8988T (cell line): Measurements from ENCODE around the gene ANO9.
"Not testable (repeated sequence)": the region's sequence is repeated elsewhere in the genome, so short reads cannot be mapped to it uniquely, and the experiment has no call there.

ENCODE experiments used
- DNase-seq: peaks from one replicate; pipeline ENCODE4 v3.0.0; 2011

ANO9 gene

DNA sequence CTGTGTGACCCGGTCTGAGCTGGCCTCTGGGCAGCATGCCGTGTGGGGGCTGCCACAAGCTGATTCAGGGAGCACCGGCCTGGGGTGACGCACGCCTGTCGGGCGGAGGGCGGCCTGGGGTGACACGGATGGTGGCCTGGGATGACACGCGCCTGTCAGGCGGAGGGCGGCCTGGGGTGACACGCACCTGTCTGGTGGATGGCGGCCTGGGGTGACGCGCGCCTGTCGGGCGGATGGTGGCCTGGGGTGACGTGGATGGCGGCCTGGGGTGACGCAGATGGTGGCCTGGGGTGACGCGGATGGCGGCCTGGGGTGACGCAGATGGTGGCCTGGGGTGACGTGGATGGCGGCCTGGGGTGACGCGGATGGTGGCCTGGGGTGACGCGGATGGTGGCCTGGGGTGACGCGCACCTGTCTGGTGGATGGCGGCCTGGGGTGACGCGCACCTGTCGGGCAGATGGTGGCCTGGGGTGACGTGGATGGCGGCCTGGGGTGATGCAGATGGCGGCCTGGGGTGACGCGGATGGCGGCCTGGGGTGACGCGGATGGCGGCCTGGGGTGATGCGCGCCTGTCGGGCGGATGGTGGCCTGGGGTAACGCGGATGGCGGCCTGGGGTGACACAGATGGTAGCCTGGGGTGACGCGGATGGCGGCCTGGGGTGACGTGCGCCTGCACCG is 29.8 kb upstream of the ANO9 start:
- no peak for DNase-seq

DNA sequence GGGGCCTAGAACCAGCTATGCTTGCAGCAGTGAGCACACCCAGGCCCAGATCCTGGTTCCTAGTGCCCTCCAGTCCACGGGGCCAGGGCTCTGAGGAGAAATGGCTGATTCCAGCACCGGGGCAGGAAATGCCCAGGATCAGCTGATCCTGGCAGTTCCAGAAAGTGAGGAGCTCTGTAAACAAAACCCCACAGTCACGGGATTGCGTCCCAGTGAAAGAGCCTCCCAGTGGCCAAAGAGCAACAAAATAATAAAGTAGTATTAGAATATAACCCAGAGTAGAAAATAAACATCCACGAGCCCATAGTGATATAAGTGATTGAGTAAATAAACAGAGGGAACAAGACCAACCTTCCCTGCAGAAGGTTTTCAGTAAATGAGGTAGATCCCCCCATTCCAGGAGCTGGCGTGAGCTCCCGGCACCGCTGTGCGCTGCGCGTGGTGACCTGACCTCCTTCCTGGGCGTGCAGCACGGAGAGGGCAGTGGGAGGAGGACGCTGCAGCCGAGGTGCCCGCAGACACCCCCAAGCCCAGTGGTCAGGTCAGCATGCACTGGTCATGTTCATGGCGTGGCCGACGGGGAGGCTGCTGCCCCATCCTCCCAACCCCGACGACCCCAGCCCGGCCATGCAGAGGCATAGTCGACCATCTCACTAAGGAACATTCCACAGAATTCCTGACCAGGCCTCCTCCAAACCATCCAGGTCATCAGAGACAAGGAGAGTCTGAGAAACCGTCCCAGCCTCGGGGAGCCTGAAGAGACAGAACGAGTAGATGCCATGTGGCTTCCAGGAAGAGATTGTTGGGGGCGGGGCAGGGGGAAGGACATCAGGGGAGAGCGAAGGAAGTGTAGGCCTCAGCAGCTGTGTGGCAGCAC is 28.1 kb upstream of the ANO9 start:
- DNase-seq, result no peak

DNA sequence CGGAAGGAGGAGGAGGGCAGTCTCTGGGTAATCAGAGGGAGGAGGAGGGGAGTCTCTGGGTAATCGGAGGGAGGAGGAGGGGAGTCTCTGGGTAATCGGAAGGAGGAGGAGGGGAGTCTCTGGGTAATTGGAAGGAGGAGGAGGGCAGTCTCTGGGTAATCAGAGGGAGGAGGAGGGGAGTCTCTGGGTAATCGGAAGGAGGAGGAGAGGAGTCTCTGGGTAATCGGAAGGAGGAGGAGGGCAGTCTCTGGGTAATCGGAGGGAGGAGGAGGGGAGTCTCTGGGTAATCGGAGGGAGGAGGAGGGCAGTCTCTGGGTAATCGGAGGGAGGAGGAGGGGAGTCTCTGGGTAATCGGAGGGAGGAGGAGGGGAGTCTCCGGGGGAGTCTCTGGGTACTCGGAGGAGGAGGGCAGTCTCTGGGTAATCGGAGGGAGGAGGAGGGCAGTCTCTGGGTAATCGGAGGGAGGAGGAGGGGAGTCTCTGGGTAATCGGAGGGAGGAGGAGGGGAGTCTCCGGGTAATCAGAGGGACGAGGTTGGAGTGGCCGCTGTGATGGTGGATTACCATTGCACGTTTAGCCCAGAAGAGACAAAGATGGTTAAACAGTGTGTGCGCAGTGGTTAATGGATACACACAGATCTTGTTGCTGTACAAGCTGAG is 27.3 kb upstream of the ANO9 start:
- not testable (repeated sequence) for DNase-seq

- DNase-seq, result no peak
Measured at GRCh38 chr11:468493-468892, 26.7 kb upstream of the ANO9 start.

- DNase-seq, result no peak
Measured at GRCh38 chr11:468036-468435, 26.2 kb upstream of the ANO9 start.

- DNase-seq, result no peak
Measured at GRCh38 chr11:465896-466530, 24.2 kb upstream of the ANO9 start.

GRCh38 chr11:464316-464715 is 22.5 kb upstream of the ANO9 start:
- no peak for DNase-seq

DNA sequence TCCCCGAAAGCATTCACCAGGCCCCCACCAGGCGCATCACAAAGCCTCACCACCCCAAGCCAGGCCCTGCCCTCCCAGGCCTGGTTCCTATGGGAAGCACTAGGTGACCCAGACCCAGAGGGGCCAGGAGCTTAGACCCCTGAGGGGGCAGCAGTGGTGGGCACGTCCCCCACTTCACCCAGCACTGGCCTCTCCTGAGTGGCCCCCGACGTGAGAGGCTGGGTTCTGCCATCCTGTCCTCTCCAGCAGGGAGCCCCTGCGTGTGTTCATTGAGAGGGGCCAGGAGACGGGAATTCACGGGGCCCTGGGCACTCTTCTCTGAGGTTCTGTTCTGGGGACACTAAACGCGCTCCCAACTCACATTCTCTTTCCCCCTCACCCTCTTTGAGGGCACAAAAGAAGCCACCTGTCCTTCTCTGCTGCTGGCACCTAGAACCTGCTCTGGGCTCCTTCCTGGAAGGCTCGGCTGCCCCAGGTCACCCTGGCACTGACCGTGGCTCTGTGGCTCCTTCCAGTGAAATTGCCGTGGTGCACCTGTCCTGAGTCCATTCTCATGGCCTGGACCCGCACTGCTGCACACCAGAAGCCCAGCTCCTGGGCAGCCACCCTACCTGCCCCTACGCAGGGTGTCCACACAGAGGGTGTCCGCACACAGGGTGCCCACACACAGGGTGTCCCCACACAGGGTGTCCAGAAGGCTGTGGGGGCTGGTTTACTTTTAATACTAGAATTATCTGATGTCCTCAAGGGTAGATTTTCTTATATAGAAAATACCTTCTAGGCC is 20.5 kb upstream of the ANO9 start:
- no peak for DNase-seq

GRCh38 chr11:461626-462025 is 19.8 kb upstream of the ANO9 start:
- DNase-seq, result no peak

DNA sequence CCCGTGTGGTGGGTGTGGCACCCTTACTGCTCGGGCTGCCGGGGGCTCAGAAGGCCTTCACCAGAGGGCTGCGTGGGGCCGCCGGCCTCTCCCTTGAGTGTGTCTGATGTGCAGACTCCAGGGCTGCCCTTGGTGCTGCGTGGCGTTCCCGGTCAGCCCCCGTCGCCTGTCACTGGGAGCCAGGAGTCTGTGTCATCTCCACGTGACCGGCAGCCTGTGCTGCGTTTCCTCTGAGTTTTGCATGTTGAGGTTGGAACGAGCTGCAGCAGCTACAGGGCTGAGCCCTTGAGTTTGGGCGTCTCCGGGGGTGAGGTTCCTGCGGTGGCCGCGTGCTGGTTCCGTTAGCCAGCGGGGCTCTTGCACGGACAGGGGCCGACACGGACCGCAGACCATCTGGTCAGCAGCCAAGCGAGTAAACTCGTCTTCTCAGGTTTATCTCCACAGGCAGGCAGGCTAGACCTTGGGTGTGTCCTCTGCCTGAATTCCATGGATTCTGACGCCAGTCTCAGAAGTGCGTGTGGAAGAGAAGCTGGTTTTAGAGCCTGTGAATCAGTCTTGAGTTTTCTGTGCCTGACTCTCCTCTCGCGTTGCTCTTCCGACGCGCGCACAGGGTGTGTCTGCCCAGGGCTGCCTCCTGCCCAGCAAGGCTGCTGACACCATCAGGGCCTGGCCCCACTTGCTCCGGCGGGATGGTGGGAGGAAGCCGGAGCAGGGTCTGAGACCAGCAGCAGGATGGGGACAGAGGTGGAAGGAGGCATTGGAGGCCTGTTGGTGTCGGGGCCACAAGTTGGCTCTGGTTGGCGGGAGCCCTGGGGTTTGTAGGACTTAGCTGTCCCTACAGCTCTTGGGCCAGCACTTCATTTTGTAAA is 18.8 kb upstream of the ANO9 start:
- DNase-seq, result no peak

GRCh38 chr11:459511-460220 is 17.9 kb upstream of the ANO9 start:
- no peak for DNase-seq

GRCh38 chr11:457111-457760 is 15.4 kb upstream of the ANO9 start:
- no peak for DNase-seq

- DNase-seq, result no peak
Measured at GRCh38 chr11:456533-456932, 14.7 kb upstream of the ANO9 start.

- DNase-seq, result no peak
Measured at GRCh38 chr11:455566-456147, 13.8 kb upstream of the ANO9 start.

DNA sequence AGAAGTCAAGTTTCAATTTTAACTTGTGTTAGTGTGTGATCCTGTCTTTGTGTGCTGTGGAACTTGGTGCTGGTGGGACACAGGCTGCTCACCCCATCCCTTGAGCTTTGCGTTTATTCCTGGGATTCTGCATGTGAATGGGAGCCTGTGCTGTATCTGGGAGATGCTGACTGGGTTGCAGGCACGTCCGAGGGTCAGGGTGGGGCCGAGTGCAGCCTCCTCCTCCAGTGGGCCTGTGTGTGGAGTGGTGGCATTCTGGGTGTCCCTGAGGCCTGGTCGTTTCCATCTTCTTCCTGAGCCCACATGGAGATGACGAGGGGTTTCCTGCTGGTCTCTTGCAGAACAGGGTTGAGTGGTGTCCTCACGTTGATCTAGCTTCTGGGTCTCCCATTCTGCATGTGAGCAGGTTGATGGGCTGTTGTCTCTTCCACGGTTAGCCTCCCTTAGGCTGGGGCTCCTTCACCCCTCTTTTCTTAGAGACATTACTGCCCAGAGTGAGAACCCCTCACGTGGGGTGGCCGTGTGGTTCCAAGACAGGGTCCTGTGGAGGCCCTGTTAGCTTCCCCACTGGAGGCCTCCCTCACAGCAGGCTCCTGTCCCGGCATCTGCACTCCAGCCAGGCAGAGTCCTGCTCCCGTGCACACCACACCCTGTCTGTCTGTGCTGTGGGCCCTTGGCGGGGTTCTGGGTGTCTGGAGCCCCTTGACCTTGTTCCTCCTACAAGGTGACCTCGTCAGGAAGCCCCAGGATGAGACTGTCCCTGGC is 13.2 kb upstream of the ANO9 start:
- DNase-seq, result no peak

GRCh38 chr11:454043-454442 is 12.2 kb upstream of the ANO9 start:
- no peak for DNase-seq

- no peak for DNase-seq
Measured at GRCh38 chr11:453564-453963, 11.8 kb upstream of the ANO9 start.

GRCh38 chr11:452916-453527 is 11.2 kb upstream of the ANO9 start:
- DNase-seq, result no peak
